IPS DF 19.7 (cell line): ENCODE measurements around the gene ENPP7.
"Not testable (repeated sequence)": the region's sequence is repeated elsewhere in the genome, so short reads cannot be mapped to it uniquely, and the experiment has no call there.

Experiments used
- DNase-seq: peaks from one replicate; pipeline ENCODE4 v3.0.0-alpha.2; 2013; ENCODE audit warnings: low read depth, low spot score

The ENPP7 gene

GRCh38 chr17:79749156-79749815 is 18.5 kb downstream of the ENPP7 start:
- DNase-seq, result no peak

DNA sequence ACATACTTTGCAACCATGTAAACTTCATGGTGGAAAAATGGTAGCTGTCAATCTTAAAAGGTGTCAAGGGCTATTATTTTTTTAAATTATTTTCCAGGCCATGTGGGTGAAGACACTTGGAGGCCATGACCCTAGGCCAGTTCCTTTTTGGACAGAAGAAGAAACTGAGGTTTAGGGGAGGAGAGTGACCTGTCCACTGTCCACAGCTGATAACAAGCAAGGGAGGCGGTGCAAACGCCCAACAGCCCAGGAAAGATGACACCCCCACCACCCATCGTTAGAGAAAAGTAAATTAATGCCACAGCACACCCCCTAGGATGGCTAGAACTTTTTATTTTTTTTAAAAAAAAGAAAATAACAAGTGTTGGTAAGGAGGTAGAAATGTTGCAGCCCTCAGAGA is 19.2 kb downstream of the ENPP7 start:
- DNase-seq, result no peak

DNA sequence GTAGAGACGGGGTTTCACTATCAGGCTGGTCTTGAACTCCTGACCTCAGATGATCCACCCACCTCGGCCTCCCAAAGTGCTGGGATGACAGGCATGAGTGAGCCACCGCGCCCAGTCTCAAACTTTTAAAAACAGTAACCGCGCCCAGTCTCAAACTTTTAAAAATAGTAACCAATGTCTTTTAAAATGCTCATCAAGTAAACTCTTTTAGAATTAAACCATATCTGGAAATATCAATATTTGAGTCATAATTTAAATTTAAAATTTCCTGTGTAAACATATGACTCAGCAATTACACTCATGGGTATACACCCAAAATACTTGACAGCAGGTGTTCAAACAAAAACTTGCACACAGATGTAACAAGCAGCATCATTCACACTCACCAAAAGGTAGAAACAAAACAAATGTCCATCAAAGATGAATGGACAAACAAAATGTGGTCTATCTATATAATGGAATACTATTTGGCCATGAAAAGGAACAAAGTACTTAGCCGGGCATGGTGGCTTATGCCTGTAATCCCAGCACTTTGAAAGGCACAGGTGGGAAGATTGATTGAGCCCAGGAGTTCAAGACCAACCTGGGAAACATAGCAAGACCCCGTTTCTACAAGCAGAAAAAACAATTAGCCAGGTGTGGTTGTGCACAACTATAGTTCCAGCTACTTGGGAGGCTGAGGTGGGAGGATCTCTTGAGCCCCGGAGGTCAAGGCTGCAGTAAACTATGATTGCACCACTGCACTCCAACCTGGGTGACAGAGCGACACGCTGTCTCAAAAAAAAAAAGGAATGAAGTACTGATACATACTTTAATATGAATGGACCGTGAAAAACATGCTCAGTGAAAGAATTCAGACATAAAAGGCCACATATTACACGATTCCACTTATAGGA is 20.2 kb downstream of the ENPP7 start:
- no peak for DNase-seq

DNA sequence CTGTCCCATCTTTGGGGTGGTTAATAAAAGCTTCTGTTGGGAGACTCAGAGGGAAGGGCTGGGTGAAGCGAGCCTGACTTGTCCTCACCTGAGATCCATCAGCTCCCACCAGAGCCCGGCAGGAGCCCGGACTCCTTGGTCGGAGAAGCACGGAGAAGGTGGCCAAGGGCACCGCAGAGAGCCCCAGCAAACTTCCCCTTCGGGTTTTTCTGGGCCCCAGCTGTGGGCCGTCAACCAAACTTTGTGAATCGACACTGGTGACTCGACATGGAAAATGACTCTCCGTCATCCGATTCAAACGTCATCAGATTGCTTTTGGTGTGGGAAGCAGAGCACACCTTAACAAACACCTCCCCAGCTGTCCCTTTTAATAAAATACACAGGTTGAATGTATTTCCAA is 21.4 kb downstream of the ENPP7 start:
- no peak for DNase-seq

DNA sequence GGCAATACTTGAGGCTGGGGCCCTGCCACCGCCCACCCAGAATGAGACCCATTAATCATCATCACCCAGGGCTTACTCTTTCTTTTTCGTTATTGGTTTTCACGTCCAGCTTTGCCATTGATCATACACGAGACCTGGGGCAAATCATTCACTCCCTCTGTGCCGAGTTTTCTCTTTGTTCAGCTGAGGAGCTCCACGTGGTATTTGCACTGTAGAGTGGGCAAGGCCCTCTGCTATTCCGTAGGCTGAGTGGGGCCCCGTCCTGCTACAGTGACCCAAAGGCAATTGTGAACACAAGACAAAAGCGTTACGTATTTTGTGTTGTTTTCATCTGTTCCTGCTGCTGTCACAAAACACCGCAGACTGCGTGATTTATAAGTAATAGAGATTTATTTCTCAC is 23.6 kb downstream of the ENPP7 start:
- DNase-seq, result no peak

DNA sequence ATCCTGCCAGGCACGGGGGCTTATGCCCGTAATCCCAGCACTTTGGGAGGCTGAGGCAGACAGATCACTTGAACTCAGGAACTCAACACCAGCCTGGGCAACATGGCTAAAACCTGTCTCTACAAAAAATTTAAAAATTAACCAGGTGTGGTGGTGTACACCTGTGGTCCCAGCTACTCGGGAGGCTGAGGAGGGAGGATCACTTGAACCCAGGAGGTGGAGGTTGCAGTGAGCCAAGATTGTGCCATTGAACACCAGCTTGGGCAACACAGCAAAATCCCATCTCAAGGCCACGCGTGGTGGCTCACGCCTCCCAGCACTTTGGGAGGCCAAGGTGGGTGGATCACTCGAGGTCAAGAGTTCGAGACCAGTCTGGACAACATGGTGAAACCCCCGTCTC is 24.2 kb downstream of the ENPP7 start:
- not testable (repeated sequence) for DNase-seq

DNA sequence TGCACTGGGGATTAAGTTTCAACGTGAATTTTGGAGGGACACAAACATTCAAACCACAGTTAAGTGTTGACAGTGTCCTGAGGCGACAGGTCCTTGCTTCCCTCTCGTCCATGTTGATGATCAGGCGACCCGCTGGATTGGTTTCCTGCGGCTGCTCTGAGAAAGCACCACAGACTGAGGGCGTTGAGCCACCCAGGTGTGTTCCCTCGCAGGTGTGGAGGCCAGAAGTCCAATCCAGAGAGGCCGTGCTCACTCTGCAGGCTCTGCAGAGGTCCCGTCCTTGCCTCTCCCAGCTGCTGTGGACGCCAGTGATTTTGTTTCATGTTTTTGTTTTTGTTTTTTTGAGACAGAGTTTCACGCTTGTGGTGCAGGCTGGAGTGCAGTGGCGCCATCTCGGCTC is 24.8 kb downstream of the ENPP7 start:
- no peak for DNase-seq

- DNase-seq, result no peak
Observed at GRCh38 chr17:79757140-79757745, 26.5 kb downstream of the ENPP7 start.

GRCh38 chr17:79758271-79758670 is 27.5 kb downstream of the ENPP7 start:
- no peak for DNase-seq

- DNase-seq, result no peak
Observed at GRCh38 chr17:79760197-79760906, 29.6 kb downstream of the ENPP7 start.

GRCh38 chr17:79761894-79762589 is 31.3 kb downstream of the ENPP7 start:
- DNase-seq, result no peak

DNA sequence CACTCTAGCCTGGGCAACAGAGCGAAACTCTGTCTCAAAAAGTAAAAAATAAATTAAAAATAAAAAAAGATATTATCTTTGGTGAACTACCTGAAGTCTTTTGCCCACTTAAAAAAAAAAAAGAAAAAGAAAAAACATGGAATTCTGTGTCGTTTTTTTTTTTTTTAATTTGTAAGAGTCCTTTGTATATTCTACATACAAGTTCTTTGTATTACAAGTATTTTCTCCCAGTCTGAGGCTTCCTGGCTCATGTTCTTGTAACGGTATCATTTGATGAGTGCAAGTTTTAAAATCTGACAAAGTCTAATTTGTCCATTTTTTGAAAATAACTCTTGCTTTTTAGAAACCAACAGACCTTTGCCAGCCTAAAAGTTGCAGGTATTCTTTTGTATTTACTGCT is 35.0 kb downstream of the ENPP7 start:
- DNase-seq, result no peak

- DNase-seq, result no peak
Observed at GRCh38 chr17:79769570-79770506, 39.1 kb downstream of the ENPP7 start.

- no peak for DNase-seq
Observed at GRCh38 chr17:79771276-79771675, 40.5 kb downstream of the ENPP7 start.

DNA sequence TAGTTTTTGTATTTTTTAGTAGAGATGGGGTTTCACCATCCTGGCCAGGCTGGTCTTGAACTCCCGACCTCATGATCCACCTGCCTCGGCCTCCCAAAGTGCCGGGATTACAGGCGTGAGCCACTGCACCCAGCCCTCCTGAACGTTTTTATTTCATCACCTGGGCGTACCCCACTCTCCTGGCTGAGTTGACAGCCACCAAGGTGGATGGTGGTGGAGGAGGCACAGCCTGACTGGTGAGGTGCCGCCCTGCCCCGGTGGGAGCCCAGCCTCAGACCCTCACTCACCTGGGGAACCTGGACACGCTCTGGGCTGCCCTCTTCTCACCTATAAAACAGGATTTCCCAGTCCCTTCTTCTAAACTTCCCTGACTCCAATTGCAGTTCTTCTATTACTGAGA is 42.0 kb downstream of the ENPP7 start:
- DNase-seq, result not testable (repeated sequence)

DNA sequence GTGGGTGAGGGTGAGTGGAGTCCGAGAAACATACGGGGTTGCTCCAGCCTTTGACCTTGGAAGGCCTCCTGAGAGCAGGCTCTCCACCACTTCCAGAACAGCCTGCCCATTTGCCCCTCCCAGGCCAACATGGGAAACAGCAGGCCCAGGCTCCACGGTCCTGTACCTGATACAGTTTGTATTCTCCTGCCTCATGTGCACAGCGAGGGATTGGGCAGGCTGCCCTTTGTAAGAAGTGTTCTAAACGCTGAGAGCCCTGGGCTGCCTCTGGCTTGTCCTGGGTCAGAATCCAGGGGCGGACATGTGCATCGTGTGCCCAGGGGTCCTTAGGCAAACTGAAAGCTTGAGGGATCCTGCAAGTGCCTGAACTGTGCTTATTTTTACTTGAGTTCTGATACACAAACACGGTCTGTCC is 43.8 kb downstream of the ENPP7 start:
- DNase-seq, result no peak

DNA sequence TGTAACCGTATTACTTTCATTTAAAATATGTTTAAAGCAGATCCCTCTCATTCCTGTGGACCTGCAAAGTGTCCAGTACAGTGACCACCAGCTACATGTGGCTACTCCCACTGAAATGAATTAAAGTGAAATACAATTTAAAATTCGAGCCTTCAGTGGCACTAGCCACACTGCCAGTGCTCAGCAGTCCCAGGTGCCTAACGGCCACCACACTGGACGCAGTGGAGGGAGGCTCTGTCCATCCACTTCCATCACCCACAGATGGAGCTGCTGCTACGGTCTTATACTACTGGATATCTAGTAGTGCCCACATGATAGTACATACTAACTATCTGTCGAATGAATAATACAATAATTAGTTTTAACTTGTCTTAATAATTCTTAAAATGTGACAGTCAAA is 44.9 kb downstream of the ENPP7 start:
- no peak for DNase-seq

DNA sequence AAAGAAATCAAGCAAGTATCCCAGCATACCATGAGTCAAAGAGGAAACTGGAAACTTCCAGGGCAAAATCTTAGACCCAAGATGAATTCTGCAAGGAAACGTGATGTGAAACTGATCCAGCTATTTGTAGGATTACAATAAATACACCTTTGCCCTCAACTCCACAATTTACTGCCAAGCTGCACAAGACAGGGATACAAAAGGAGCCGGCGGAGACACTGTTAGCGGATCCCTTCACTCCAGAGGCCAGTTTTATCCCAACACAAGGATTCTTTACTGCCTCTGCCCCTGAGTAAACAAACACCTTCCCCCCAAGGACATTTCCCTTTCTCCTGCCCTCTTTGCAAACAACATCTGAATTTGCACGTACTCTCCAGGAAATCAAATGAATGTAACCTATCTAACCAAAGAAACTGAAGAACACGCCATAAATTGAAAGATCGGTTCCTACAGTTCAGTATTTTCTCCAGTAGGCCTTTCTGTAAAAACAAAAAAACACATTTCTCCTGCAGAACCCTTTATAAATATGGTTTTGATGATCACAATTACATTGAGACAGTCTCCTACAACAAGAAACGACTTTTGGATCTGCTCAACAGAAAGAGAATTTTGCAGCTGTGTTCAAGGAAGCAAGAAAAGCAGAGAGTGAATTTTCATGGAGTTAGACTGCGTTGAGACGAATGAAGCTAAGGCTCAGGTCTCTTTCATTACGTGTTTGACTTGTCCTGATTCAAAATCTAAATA is 45.8 kb downstream of the ENPP7 start:
- DNase-seq, result no peak

- no peak for DNase-seq
Observed at GRCh38 chr17:79777120-79777893, 46.6 kb downstream of the ENPP7 start.
